GM19467 (cell line): ENCODE results near the gene NDFIP2.
"Not testable (repeated sequence)": the region's sequence is repeated elsewhere in the genome, so short reads cannot be mapped to it uniquely, and the experiment has no call there.

Experiments
- ATAC-seq: cut with Tn5 transposase; IDR thresholded peaks from one replicate; pipeline ENCODE4 v1.9.1; 2021; ENCODE audit warnings: mild to moderate bottlenecking, moderate library complexity; ENCODE audit not compliant: unreplicated experiment

NDFIP2 gene

GRCh38 chr13:79585033-79585432 is 104.1 kb downstream of the NDFIP2 start:
- ATAC-seq = no peak

GRCh38 chr13:79589603-79590393 is 108.8 kb downstream of the NDFIP2 start:
- no peak for ATAC-seq

- no peak for ATAC-seq
Observed at GRCh38 chr13:79590394-79590676, 109.4 kb downstream of the NDFIP2 start.

GRCh38 chr13:79591493-79591892 is 110.5 kb downstream of the NDFIP2 start:
- ATAC-seq = no peak

GRCh38 chr13:79593121-79593520 is 112.2 kb downstream of the NDFIP2 start:
- ATAC-seq = no peak

- no peak for ATAC-seq
Observed at GRCh38 chr13:79593641-79594275, 112.8 kb downstream of the NDFIP2 start.

- ATAC-seq = not testable (repeated sequence)
Observed at GRCh38 chr13:79600146-79600545, 119.2 kb downstream of the NDFIP2 start.

- ATAC-seq = no peak
Observed at GRCh38 chr13:79602936-79603335, 122.0 kb downstream of the NDFIP2 start.

GRCh38 chr13:79604752-79605151 is 123.8 kb downstream of the NDFIP2 start:
- no peak for ATAC-seq
